ENCODE data around the gene ALKBH8.
"Not testable (repeated sequence)": the region's sequence is repeated elsewhere in the genome, so short reads cannot be mapped to it uniquely, and the experiment has no call there.

Gene ALKBH8

GRCh38 chr11:107576497-107577345 is 11.2 kb upstream of the ALKBH8 start:
- peak; percentile 73 for DNase-seq (ENCODE audit: low spot score)

- DNase-seq (ENCODE audit: low spot score), result no peak
Measured at GRCh38 chr11:107573438-107573837, 7.9 kb upstream of the ALKBH8 start.

GRCh38 chr11:107570015-107570414 is 4.5 kb upstream of the ALKBH8 start:
- DNase-seq (ENCODE audit: low spot score), result no peak

- DNase-seq (ENCODE audit: low spot score), result no peak
Measured at GRCh38 chr11:107567739-107568335, 2.3 kb upstream of the ALKBH8 start.

GRCh38 chr11:107566569-107566968 is 1.0 kb upstream of the ALKBH8 start:
- no peak for DNase-seq (ENCODE audit: low spot score)

- not testable (repeated sequence) for DNase-seq (ENCODE audit: low spot score)
Measured at GRCh38 chr11:107565955-107566501, 493 bp upstream of the ALKBH8 start.

GRCh38 chr11:107564877-107565218 is 687 bp downstream of the ALKBH8 start:
- DNase-seq (ENCODE audit: low spot score), result no peak

GRCh38 chr11:107563702-107564101 is 1.8 kb downstream of the ALKBH8 start:
- peak; percentile 60 for DNase-seq (ENCODE audit: low spot score)

GRCh38 chr11:107562647-107563208 is 2.8 kb downstream of the ALKBH8 start:
- DNase-seq (ENCODE audit: low spot score), result no peak

- DNase-seq (ENCODE audit: low spot score), result peak; percentile 17
Measured at GRCh38 chr11:107561688-107562087, 3.8 kb downstream of the ALKBH8 start.

- no peak for DNase-seq (ENCODE audit: low spot score)
Measured at GRCh38 chr11:107550304-107550703, 15.2 kb downstream of the ALKBH8 start.

- DNase-seq (ENCODE audit: low spot score), result no peak
Measured at GRCh38 chr11:107549954-107550285, 15.6 kb downstream of the ALKBH8 start.

GRCh38 chr11:107549253-107549953 is 16.1 kb downstream of the ALKBH8 start:
- DNase-seq (ENCODE audit: low spot score), result peak; percentile 49

GRCh38 chr11:107547961-107548360 is 17.6 kb downstream of the ALKBH8 start:
- no peak for DNase-seq (ENCODE audit: low spot score)

- DNase-seq (ENCODE audit: low spot score), result peak; percentile 13
Measured at GRCh38 chr11:107545101-107545514, 20.4 kb downstream of the ALKBH8 start.

GRCh38 chr11:107538821-107539220 is 26.7 kb downstream of the ALKBH8 start:
- no peak for DNase-seq (ENCODE audit: low spot score)

- DNase-seq (ENCODE audit: low spot score), result no peak
Measured at GRCh38 chr11:107538239-107538638, 27.3 kb downstream of the ALKBH8 start.

- not testable (repeated sequence) for DNase-seq (ENCODE audit: low spot score)
Measured at GRCh38 chr11:107537155-107537554, 28.4 kb downstream of the ALKBH8 start.

- no peak for DNase-seq (ENCODE audit: low spot score)
Measured at GRCh38 chr11:107526197-107526596, 39.3 kb downstream of the ALKBH8 start.

- DNase-seq (ENCODE audit: low spot score), result no peak
Measured at GRCh38 chr11:107508858-107509244, 56.7 kb downstream of the ALKBH8 start.

GRCh38 chr11:107508201-107508857 is 57.2 kb downstream of the ALKBH8 start:
- DNase-seq (ENCODE audit: low spot score), result no peak

GRCh38 chr11:107505647-107506225 is 59.8 kb downstream of the ALKBH8 start:
- DNase-seq (ENCODE audit: low spot score), result no peak

Measured in AG20443 (cell line).